EL (cell line): Measurements from ENCODE around the gene NAIF1.
"Not testable (repeated sequence)": the region's sequence is repeated elsewhere in the genome, so short reads cannot be mapped to it uniquely, and the experiment has no call there.

Source experiments
- DNase-seq: peaks from one replicate; pipeline ENCODE4 v3.0.0-alpha.2; 2016

NAIF1 gene

GRCh38 chr9:128082151-128082550 is 15.0 kb upstream of the NAIF1 start:
- DNase-seq: no peak

GRCh38 chr9:128081056-128081455 is 13.9 kb upstream of the NAIF1 start:
- peak; percentile 88 for DNase-seq

DNA sequence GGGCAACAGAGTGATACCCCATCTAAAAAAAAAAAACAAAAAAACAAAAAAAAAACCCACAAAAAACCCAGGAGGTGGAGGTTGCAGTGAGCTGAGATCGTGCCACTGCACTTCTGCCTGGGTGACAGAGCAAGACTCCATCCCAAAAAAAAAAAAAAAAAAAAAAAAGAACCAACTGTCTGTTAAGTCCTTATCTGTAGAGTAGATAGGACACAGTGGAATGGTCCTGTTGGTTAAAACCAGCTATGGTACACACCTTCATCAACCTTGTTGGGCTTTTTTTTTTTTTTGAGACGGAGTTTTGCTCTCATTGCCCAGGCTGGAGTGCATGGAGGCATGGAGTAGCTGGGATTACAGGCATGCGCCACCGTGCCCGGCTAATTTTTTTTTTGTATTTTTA is 13.1 kb upstream of the NAIF1 start:
- DNase-seq: no peak

DNA sequence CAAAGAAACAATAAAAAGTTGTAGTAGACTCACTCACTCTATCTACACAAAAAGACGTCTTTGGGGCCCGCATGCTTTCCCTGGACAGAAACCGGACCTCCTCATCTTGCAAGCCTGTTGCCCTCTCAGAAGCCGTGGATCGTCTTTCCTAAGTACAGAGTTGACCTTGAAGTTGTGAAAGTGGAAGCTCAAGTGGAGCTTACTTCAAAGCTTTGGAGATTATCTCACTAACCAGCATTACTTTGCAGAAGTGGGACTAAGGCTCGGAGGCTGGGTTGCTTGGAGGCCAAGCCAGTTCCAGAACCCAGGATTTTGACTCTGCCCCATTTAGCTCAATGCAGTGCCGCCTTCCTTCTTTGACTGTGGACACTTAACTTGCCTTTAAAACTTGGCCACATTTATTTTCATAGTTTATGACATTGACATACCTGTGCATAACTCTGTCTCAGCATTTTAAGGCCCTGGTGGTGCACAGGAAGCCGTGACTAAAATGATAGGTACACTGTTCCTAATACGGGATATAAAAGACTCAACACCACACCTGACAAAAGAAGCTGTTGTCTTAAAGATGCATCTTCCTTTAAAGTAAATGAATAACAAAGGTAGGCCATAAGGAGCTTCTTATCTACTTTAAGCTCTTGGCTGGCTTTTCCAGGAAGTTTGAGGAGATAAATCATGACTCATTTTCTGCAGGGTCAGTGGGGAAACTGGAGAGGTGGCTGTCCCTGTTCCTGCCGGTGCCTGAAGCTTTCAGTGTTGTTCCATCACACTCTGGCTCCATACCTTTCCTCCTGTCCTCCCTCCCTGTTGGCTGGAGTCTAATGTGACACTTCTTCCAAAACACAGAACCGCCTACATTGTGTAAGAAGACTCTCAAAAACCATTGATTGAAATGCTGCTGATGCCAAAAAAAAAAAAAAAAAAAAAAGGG is 11.6 kb upstream of the NAIF1 start:
- DNase-seq: peak; percentile 59

GRCh38 chr9:128077847-128078503 is 10.9 kb upstream of the NAIF1 start:
- no peak for DNase-seq

DNA sequence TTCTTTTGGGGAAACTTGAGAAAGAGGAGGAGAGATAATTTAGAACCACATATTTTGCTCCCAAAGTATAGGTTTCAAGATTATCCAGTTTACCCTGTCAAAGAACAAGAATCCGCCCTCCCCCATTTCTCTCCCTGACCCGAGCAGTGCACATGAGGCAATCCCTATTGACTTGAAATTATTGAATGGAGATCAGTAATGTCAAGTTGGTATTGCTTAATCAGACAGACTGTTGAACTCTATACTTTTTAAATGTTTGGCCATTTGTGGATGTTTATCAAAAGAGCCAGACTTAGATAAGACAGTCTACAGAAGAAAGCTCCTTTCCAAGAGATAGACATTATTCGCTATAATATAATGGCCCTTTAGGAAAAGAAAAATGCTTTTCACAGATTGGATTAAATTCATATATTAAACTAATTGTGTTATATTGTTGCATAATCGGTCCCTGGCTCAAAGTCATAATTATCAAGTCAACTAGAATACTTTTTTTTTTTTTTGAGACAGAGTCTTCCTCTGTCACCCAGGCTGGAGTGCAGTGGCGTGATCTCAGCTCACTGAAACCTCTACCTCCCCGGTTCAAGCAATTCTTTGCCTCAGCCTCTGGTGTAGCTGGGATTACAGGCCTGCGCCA is 6.2 kb upstream of the NAIF1 start:
- DNase-seq: no peak

DNA sequence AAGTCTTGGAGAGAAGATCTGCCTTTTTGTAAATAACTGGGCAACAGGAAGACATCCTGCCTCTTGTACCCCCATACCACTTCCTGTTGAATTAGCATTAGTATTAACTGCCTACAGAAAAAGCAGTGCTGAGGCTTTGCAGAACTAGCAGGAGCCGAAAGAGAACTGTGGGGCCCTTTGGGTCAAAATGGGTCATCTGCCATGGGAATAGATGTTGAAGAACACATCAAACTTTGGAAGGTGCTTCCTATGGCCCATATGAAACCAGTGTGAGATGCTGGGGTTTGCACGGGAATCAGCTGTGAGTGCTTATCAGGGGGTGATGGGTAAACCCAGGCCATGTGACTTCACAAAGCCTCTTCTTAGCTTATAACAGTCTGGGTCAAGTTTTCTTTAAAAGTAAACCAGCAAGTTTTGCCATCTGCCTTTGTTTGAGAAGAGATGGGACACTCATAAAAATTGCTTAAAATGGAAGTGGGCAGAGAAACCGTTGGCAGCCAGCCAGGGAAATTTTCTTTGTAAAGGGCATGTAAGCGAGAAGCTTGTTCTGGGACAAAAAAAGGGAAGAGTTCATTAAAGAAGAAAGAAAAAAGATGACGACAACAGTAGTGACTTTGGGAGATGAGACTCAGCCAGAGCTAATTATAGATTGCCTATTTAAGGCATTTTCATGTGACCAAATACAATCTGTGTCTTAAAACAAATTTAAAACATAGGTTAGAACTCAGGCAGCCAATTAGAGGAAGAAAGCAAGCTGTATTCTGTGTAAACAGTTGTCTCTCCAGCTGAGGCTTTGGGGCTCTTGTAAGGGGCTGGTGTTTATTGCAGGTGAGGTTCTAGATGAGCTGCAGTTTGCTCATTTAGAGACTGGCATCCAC is 5.3 kb upstream of the NAIF1 start:
- peak; percentile 69 for DNase-seq

DNA sequence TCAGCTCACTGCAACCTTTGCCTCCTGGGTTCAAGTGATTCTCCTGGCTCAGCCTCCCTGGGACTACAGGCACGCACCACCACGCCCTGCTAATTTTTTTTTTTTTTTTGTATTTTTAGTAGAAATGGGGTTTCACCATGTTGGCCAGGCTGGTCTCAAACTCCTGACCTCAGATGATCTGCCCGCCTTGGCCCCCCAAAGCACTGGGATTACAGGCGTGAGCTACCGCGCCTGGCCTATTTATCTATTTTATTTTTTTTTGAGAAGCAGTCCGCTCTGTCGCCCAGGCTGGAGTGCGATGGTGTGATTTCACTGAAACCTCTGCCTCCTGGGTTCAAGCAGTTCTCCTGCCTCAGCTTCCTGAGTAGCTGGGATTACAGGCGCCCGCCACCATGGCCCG is 4.4 kb upstream of the NAIF1 start:
- not testable (repeated sequence) for DNase-seq

DNA sequence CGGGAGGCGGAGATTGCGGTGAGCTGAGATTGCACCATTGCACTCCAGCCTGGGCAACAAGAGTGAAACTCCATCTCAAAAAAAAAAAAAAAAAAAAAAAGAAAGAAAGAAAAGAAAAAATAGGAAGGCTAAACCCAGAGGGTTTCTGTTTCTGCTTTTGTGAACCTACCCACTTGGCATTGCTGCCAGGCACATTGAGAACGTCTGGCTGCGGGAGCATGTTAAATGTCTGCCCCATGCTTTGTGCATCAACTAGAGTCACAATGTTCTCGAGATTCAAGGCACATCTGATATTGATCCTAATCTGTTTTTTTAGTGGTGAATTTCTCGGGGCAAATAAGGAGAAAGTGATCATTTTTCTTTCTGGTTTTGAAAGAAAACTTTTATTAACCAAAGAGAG is 3.8 kb upstream of the NAIF1 start:
- no peak for DNase-seq

DNA sequence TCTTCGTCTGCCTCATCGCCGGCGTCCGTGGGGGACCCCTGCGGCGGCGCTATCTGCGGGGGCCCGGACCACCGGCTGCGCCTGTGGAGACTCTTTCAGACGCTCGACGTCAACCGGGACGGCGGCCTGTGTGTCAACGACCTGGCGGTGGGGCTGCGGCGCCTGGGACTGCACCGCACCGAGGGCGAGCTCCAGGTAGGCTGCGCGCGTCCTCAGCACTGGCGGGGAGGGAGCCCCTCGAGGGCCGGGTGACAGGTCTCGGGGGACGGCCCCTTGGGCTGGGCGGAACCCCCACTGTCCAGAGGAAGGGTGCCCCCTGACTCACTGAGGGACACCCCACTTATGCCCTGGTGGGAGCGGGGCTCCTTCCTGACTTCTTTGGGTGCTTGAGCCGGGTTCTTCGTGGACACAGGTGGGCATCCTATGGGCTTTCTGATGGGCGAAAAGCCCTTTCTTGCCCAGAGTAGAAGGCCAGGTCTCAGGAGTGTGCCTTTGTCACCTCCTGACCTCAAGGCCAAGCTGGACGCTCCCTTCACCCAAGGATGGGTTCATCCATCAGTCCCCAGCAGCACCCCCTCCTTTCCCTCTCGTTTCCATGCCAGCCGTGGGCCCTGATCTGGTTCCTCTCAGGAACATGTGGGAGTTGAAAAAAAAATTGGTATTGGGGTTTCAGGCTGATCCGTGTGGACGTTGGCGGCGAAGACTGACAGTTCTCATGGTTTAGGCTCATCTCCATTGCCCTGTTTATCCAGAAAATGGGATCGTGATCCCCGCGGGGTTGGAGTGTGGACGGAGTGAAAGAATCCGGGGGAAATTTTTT is 1.5 kb upstream of the NAIF1 start:
- peak; percentile 36 for DNase-seq

DNA sequence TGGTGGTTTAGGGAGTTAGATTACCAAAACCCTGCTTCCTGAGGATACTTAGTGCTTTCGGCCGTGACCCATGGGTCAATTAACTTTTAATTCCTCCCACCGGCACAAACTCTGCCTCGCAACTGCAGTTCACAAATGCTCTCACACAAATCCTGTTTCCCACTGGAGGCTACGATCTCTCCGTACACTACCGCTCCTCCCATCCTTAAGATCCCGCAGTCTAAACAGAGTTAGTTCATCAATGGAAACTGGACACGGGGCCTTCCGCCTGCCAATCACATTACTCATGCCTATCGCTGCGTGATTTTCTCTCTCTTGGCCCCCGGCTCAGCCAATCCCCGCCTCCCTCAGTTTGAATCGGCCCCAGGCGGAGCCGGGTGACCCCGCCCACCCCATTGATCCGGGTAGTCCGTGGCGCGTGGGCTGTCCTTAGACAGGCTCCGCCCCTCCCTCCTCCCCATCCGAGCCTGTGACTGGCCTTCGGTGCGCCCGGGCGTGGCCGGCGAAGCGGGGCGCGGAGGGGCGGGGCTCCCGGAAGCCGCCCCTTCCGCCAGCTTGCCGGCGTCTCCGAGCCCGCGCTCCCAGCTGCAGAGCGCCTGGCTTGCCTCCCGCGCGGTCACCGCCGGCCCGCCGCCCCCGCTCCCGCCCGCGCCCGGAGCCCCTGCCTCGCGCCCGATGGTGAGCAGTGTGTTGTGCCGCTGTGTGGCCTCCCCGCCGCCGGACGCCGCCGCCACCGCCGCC is 695 bp upstream of the NAIF1 start, which contains the start of gene SLC25A25:
SLC25A25 (plus strand) TSS at position 588 of the 741 bp plus-strand sequence; CDS start at position 676, 88 bp downstream.
- DNase-seq: peak; percentile 100

- no peak for DNase-seq
Measured at GRCh38 chr9:128065907-128066712, 1.0 kb downstream of the NAIF1 start.

- no peak for DNase-seq
Measured at GRCh38 chr9:128062846-128063831, 4.0 kb downstream of the NAIF1 start.

DNA sequence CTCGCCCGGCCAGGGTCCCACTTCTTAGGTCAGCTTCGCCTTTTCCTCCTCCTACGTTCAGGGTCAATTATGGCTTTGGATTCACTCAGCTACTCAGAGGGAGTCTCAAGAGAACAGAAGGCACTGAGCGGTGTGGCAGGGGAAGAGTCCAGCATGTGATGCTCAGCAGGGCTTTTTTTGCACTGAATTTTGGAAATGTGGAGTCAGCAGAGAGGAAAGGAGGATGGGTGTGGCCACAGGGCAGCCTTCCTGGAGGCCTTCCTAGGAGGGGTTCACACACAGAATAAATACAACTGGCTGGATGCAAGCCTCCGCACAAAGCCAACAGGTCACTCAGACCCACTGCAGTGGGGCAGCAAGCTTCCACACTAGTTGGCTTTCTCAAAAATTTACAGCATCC is 4.8 kb downstream of the NAIF1 start:
- DNase-seq: no peak

- no peak for DNase-seq
Measured at GRCh38 chr9:128061275-128061960, 5.7 kb downstream of the NAIF1 start.

- no peak for DNase-seq
Measured at GRCh38 chr9:128059365-128059983, 7.6 kb downstream of the NAIF1 start.

DNA sequence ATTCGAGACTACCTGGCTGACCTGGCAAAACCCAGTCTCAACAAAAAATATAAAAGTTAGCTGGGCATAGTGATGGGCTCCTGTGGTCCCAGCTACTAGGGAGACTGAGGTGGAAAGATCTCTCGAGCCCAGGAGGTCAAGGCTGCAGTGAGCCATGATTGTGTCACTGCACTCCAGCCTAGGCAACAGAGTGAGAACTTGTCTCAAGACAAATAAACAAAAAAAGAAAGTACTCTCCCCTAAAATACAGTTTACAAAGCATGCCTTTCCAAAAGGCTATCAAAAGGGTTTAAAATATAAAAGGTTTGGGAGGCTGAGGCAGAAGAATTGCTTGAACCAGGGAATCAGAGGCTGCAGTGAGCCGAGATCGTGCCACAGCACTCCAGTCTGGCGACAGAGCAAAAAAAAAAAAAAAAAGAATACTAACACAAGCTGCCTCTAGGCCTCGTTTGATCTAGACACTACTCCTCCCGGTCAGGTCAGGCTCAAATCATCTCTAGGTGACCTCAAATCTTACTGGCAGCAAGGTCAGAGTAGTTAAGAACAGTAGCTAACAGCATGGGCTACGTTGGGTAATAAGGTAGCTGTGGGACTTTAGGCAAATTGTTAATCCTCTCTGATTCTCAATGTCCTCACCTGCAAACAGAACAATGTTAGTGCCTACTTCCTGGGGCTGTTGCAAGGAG is 9.3 kb downstream of the NAIF1 start:
- no peak for DNase-seq
